ENCODE measurements around the gene ATG16L2.

DNA sequence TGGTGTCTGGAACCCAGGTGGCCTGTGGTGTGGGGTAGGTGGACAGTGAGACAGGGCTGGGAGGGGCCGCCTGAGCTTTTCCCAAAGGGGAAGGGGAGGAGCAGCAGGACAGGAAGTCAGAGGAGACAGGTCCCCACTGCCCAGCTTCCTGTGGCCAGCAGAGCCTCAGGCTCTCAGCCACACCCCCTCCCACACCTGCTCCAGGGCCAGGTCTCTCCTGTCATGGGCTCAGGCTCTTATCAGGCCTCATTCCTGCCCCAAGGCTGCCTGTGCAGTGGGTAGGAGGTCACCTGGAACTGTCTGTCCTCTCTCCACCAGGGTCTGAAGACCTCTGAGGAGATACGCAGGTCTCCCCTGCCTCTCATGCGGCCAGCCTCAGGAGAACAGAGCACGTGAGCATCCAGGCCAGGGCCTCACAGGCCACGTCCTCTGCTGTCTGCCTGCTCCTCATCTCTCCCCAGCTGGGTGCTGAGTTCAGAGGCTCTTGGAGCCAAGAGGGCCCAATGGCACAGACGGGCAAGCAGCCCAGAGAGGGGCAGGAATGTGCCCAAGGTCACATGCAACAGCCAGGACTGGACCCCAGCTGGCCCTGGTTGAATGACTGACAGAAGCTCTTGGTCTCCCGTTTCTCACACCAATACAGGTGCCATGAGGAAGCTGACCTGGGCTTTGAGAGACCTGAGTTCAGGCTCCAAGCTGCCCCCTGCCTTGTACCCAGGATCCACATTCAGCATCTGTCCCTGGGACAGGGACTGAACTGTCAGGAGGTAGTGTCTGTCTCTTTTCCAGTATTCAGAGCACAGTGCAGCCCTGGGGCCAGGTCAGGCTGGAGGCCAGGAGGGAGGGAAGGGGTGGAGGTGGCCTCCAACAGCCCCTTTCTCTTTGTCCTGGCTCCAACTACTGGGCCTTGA lies 37.1 kb upstream of the ATG16L2 start:
- TF ChIP-seq, protein P1, sequence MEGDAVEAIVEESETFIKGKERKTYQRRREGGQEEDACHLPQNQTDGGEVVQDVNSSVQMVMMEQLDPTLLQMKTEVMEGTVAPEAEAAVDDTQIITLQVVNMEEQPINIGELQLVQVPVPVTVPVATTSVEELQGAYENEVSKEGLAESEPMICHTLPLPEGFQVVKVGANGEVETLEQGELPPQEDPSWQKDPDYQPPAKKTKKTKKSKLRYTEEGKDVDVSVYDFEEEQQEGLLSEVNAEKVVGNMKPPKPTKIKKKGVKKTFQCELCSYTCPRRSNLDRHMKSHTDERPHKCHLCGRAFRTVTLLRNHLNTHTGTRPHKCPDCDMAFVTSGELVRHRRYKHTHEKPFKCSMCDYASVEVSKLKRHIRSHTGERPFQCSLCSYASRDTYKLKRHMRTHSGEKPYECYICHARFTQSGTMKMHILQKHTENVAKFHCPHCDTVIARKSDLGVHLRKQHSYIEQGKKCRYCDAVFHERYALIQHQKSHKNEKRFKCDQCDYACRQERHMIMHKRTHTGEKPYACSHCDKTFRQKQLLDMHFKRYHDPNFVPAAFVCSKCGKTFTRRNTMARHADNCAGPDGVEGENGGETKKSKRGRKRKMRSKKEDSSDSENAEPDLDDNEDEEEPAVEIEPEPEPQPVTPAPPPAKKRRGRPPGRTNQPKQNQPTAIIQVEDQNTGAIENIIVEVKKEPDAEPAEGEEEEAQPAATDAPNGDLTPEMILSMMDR (IDR thresholded peaks at IDR 0.05): no peak
- no peak for TF ChIP-seq ZFX (IDR thresholded peaks at IDR 0.05; ENCODE audit: borderline replicate concordance)

Data from 22Rv1 (cell line).